Measurements from ENCODE around the gene GSDME. TPM values are rescaled to one million over a fixed set of nuclear protein-coding genes. Genes with fewer than 3 reads are reported as not detected.

GSDME gene
- total and polyA plus RNA-seq, 8 donors = 8.3 to 16.6 (median 12.4) TPM

- TF ChIP-seq, protein P1, sequence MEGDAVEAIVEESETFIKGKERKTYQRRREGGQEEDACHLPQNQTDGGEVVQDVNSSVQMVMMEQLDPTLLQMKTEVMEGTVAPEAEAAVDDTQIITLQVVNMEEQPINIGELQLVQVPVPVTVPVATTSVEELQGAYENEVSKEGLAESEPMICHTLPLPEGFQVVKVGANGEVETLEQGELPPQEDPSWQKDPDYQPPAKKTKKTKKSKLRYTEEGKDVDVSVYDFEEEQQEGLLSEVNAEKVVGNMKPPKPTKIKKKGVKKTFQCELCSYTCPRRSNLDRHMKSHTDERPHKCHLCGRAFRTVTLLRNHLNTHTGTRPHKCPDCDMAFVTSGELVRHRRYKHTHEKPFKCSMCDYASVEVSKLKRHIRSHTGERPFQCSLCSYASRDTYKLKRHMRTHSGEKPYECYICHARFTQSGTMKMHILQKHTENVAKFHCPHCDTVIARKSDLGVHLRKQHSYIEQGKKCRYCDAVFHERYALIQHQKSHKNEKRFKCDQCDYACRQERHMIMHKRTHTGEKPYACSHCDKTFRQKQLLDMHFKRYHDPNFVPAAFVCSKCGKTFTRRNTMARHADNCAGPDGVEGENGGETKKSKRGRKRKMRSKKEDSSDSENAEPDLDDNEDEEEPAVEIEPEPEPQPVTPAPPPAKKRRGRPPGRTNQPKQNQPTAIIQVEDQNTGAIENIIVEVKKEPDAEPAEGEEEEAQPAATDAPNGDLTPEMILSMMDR (IDR thresholded peaks at IDR 0.05) = no peak
- peak overlapping the region; percentile 59 to 73 for H3K4me3 ChIP-seq
- H3K4me1 ChIP-seq = peaks cover 0 to 16% of the 10 kb centered on the region in 2 donors
- no peaks in the 10 kb centered on the region for H3K36me3 ChIP-seq
- intact Hi-C loops (cut with DNase I) = no loop called here
- no peaks in the 10 kb centered on the region for H3K9me3 ChIP-seq
- DNase-seq (peak in 2 of 4 donors; percentile 59 to 86), ATAC-seq (peak; percentile 59)
- peak overlapping the region; percentile 69 to 76 for H3K27ac ChIP-seq
- H3K27me3 ChIP-seq = peaks cover 3 to 58% of the 10 kb centered on the region in 2 donors
Measured at GRCh38 chr7:24756545-24757352, 515 bp downstream of the GSDME start.

GRCh38 chr7:24755541-24756407, 1.5 kb downstream of the GSDME start:
- Histone ChIP-seq H3K4me1 (peaks cover 0 to 16% of the 10 kb centered on the region in 2 donors), H3K9me3 (no peaks in the 10 kb centered on the region), H3K27ac (no peak overlapping the region), H3K27me3 (peaks cover 3 to 58% of the 10 kb centered on the region in 2 donors), H3K4me3 (peak overlapping the region in 1 of 2 donors; percentile 59), H3K36me3 (no peaks in the 10 kb centered on the region)
- TF ChIP-seq, protein P1 (IDR thresholded peaks at IDR 0.05) = no peak
- intact Hi-C loops (cut with DNase I) = no loop called here
- DNase-seq = no peak
- no peak for ATAC-seq

- Histone ChIP-seq H3K4me1 (peaks cover 0 to 16% of the 10 kb centered on the region in 2 donors), H3K36me3 (no peaks in the 10 kb centered on the region), H3K9me3 (no peaks in the 10 kb centered on the region), H3K4me3 (no peak overlapping the region), H3K27ac (no peak overlapping the region), H3K27me3 (peaks cover 3 to 50% of the 10 kb centered on the region in 2 donors)
- intact Hi-C loops (cut with DNase I) = no loop called here
- TF ChIP-seq, protein P1 (IDR thresholded peaks at IDR 0.05) = no peak
- no peak for ATAC-seq
- DNase-seq = no peak
Measured at GRCh38 chr7:24754906-24755506, 2.3 kb downstream of the GSDME start.

- intact Hi-C loops (cut with DNase I) = no loop called here
- no peak for ATAC-seq
- TF ChIP-seq, protein P1 (IDR thresholded peaks at IDR 0.05) = no peak
Measured at GRCh38 chr7:24752073-24752800, 5.0 kb downstream of the GSDME start.

More at GRCh38 chr7:24752073-24752800, 5.0 kb downstream of the GSDME start:
- Histone ChIP-seq H3K4me1 (peaks cover 0 to 12% of the 10 kb centered on the region in 2 donors), H3K27ac (no peak overlapping the region), H3K36me3 (no peaks in the 10 kb centered on the region), H3K4me3 (no peak overlapping the region), H3K9me3 (no peaks in the 10 kb centered on the region), H3K27me3 (peaks cover 0 to 22% of the 10 kb centered on the region in 2 donors)
- no peak for DNase-seq

Data from left lung (tissue), 10 donors.